Heart left ventricle (tissue), 16 donors: ENCODE data around the gene FNDC5. TPM values are rescaled to one million over a fixed set of nuclear protein-coding genes. Genes with fewer than 3 reads are reported as not detected.

Experiments
- ATAC-seq, 4 donors: fragments of 200-7000 bp; cut with Tn5 transposase; one replicate each; pipeline ENCODE4 v1.9.1; 2020 to 2022; ENCODE audit warnings: moderate library complexity in 4 of 4, mild to moderate bottlenecking in 3 of 4, moderate number of reproducible peaks in 1 of 4
- DNase-seq, 5 donors: peaks; one replicate each; pipeline ENCODE4 v3.0.0-alpha.2; 2020
- H3K27ac ChIP-seq, 12 donors: fragments of 200-600 bp; sonication (generic) in 4 of 12; one replicate each; pipeline versions ENCODE4 v1.5.0 to v1.8.0; 2016 to 2022; ENCODE audit warnings: mild to moderate bottlenecking in 2 of 12
- H3K27me3 ChIP-seq, 9 donors: fragments of 200-600 bp; sonication (generic) in 2 of 9; one replicate each; pipeline versions ENCODE4 v1.5.1 to v1.8.0; 2016 to 2022; ENCODE audit warnings: mild to moderate bottlenecking in 3 of 9
- H3K36me3 ChIP-seq, 9 donors: fragments of 200-600 bp; sonication (generic) in 2 of 9; one replicate each; pipeline versions ENCODE4 v1.5.0 to v1.8.0; 2018 to 2022; ENCODE audit warnings: mild to moderate bottlenecking in 2 of 9
- H3K4me1 ChIP-seq, 12 donors: fragments of 200-600 bp; sonication (generic) in 4 of 12; one replicate each; pipeline versions ENCODE4 v1.5.0 to v1.8.0; 2016 to 2022; ENCODE audit warnings: mild to moderate bottlenecking in 3 of 12
- H3K4me3 ChIP-seq, 12 donors: fragments of 200-600 bp; sonication (generic) in 4 of 12; one replicate each; pipeline versions ENCODE4 v1.5.0 to v1.8.0; 2017 to 2022; ENCODE audit warnings: mild to moderate bottlenecking in 9 of 12, moderate library complexity in 4 of 12
- H3K9me3 ChIP-seq, 12 donors: fragments of 200-600 bp; sonication (generic) in 4 of 12; one replicate each; pipeline versions ENCODE4 v1.5.0 to v1.8.0; 2016 to 2022; ENCODE audit warnings: mild to moderate bottlenecking in 1 of 12
- POLR2A ChIP-seq, 2 donors: fragments of 450-650 bp; IDR thresholded peaks; one replicate each; pipeline ENCODE4 v1.6.1; 2017; ENCODE audit warnings: antibody characterized with exemption in 2 of 2, mild to moderate bottlenecking in 2 of 2, moderate library complexity in 2 of 2
- WGBS, 4 donors: extraction: QIAGEN DNeasy Blood & Tissue Kit in 2 of 4; methylation state at CpG; one replicate each; pipeline versions ENCODE4 v1.1.5 to v1.1.7; 2013 to 2018; 5-methylcytosine and 5-hydroxymethylcytosine counted together
- intact Hi-C, 10 donors: fragments of 100-400 bp; cut with DNase I; formaldehyde crosslinking; loops; one replicate each; pipeline versions ENCODE4 v1.11.1 to v1.14.2; 2022
- polyA plus RNA-seq, 2 donors: library from polyadenylated mRNA; stranded (reverse); fragments of 200-250 nt; gene quantifications; one replicate each; pipeline ENCODE4 v1.2.3, GENCODE V29; 2013
- total RNA-seq, 9 donors: library from RNA; depleted of rRNA in 2 of 9; stranded (reverse); fragments of >200 nt in 2 of 9; fragmentation: NEBNext Ultra II Directional in 3 of 9; extraction: Animal tissue kit (Norgen Biotek cat#: 25700) in 3 of 9; gene quantifications; one replicate each; pipeline versions ENCODE4 v1.1.0 to v1.2.4, GENCODE V29; 2016 to 2023
- TF ChIP-seq, protein P1 (sequence below), 12 donors: fragments of 200-600 bp; sonication (generic) in 4 of 12; IDR thresholded peaks; one replicate each; pipeline versions ENCODE4 v1.5.0 to v1.8.0; 2018 to 2022; ENCODE audit warnings: antibody characterized with exemption in 12 of 12, mild to moderate bottlenecking in 5 of 12
- donor health status: ischemic (EF 13 %, LVEDD 7.1; RV severe dilation, severe dysfunction).
- donor health status: healthy with polysubstance abuse.
- donor health status: DM: no; HTN: yes; CAD: no.
- donor health status: DM: no; HTN: no; CAD: no.
- donor health status: ischemic (EF 25% LVEDD 6.9; RV normal size, moderate dysfunction).
- donor health status: ischemic (EF 25% LVEDD 5.7; RV mildly dilated, moderate dysfunction).
- donor health status: healthy.
- donor health status: DM: yes; HTN: yes; CAD: no.
- donor health status: ischemic (EF 35%, LVEDD 5.7; RV mildly dilated, moderate dysfunction).
- donor health status: nonischemic (EF 11% LVEDD 7.7; RV severe dilation, severe dysfunction).
- donor health status: DM: yes; HTN: yes; CAD: no.
- donor health status: PGD.
- donor health status: ischemic (EF 29% LVEDD 5.4; RV normal size, mild dysfunction).
- donor health status: nonischemic (EF 23%, LVEDD 6.1; RV moderate dilation, normal function).

Gene FNDC5
- total and polyA plus RNA-seq, 11 donors, result 18.2 to 134 (median 59.7) TPM

DNA sequence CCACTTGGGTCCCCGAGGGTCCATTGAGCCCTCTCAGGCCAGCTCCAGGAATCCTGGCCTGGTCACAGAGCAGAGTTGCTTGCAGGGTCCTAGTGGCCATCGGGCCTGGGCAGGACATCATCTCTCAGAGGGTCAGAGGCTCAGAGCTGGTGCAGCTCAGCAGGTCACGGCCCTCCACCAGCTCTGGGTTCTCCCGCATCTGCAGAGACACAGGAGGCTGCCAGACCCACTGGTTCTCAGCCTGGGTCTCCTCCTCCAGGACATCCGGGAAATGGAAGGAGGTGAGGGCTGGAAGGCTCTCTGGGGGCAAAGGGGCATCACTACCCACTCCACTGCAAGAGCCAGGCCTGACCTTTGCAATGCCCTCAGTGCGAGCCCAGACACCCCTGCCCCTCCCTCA is 24.0 kb upstream of the FNDC5 start:
- TF ChIP-seq, protein P1, sequence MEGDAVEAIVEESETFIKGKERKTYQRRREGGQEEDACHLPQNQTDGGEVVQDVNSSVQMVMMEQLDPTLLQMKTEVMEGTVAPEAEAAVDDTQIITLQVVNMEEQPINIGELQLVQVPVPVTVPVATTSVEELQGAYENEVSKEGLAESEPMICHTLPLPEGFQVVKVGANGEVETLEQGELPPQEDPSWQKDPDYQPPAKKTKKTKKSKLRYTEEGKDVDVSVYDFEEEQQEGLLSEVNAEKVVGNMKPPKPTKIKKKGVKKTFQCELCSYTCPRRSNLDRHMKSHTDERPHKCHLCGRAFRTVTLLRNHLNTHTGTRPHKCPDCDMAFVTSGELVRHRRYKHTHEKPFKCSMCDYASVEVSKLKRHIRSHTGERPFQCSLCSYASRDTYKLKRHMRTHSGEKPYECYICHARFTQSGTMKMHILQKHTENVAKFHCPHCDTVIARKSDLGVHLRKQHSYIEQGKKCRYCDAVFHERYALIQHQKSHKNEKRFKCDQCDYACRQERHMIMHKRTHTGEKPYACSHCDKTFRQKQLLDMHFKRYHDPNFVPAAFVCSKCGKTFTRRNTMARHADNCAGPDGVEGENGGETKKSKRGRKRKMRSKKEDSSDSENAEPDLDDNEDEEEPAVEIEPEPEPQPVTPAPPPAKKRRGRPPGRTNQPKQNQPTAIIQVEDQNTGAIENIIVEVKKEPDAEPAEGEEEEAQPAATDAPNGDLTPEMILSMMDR (IDR thresholded peaks at IDR 0.05), result no peak
- no peak for TF ChIP-seq POLR2A (IDR thresholded peaks at IDR 0.05)
- DNase-seq, result no peak
- ATAC-seq, result no peak
- Histone ChIP-seq H3K27ac (no peak overlapping the region), H3K36me3 (no peaks in the 10 kb centered on the region), H3K9me3 (no peaks in the 10 kb centered on the region), H3K27me3 (peaks cover 0 to 45% (median 22%) of the 10 kb centered on the region in 9 donors), H3K4me1 (peaks cover 0 to 18% (median 6%) of the 10 kb centered on the region in 12 donors), H3K4me3 (no peak overlapping the region)
- intact Hi-C loops, result no loop called here
- WGBS, 4 donors, result 73 to 90% (median 85%) methylated on average over 2 to 6 of the region's 6 CpGs

DNA sequence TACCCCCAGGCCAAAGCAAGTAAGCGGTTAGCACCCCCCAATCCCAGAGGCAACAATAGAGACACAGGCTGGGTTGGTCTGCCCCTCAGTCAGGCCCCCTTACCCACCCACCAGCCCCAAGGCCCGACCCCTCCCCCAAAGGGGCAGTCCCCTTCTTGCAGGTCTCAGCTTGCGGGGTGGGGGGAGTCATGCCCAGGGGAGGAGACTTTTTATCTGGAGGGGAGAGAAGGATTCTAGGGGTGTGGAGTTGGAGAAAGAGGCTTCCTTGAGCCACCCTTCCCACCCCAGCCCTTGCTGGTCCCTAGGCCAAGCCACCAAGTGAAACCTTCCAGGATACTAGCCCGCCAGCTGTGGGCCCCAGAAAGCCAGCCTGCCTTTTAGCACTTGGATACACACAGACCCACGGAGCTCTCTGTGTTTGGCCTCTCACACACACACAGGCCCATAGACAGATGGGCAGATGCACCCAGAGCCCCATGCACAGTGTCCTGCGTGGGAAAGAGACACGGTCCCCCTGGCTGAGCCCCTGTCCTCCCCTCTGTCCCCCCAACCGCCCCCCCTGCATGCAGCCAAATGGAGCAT is 23.4 kb upstream of the FNDC5 start:
- H3K27ac ChIP-seq, result peak overlapping the region in 1 of 12 donors; percentile 38
- TF ChIP-seq, protein P1 (IDR thresholded peaks at IDR 0.05), result no peak
- TF ChIP-seq POLR2A (IDR thresholded peaks at IDR 0.05), result no peak
- 71 to 79% (median 76%) methylated on average over 7 to 8 of the region's 8 CpGs for WGBS, 4 donors
- H3K27me3 ChIP-seq, result peaks cover 0 to 47% (median 22%) of the 10 kb centered on the region in 9 donors
- DNase-seq (no peak), ATAC-seq (peak in 1 of 4 donors; percentile 3)
- intact Hi-C loops, result no loop called here
- H3K4me1 ChIP-seq, result peaks cover 0 to 18% (median 6%) of the 10 kb centered on the region in 12 donors
- peak overlapping the region in 6 of 12 donors; percentile 46 to 58 (median 49) for H3K4me3 ChIP-seq
- no peaks in the 10 kb centered on the region for H3K36me3 ChIP-seq
- H3K9me3 ChIP-seq, result no peaks in the 10 kb centered on the region

DNA sequence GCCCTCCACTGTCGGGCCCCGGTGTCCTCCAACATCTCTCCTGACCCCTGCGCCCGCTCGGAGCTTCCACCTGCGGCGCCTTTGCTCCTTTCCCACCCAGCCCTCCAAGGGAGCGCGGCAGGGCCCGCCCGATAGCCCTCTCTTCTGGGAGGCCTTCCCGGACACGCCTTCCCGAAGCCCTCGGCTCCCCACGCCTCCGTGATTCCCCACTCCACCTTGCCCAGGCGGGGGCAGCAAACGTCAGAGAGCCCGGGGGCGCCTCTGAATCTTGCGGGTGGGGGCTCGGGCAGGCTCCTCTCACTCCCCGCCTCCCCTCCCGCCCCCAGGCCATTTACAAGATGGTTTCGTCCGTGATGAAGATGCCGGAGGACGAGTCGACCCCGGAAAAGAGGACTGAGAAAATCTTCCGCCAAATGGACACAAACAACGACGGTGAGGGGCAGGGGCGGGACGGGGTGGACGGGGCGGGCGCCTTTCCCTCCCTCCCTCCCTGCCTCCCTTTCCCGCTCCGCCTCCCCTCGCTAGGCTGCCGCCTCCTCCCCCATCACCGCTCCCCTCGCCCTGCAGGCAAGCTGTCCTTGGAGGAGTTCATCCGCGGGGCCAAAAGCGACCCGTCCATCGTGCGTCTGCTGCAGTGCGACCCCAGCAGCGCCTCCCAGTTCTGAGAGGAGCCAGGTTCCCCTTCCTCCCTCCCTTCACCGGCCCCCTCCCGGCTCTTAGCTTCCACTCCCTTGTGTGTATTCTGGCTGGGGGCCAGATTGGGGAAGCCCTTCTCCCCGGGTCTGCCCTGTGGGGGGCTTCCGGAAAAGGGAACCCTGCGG is 22.7 kb upstream of the FNDC5 start:
- ATAC-seq (peak in 3 of 4 donors; percentile 6 to 63 (median 51)), DNase-seq (peak in 3 of 5 donors; percentile 44 to 53 (median 48))
- Histone ChIP-seq H3K4me1 (peaks cover 0 to 18% (median 6%) of the 10 kb centered on the region in 12 donors), H3K27me3 (peaks cover 0 to 54% (median 22%) of the 10 kb centered on the region in 9 donors), H3K36me3 (no peaks in the 10 kb centered on the region), H3K9me3 (no peaks in the 10 kb centered on the region), H3K27ac (peak overlapping the region in 1 of 12 donors; percentile 38), H3K4me3 (peak overlapping the region; percentile 4 to 58 (median 48))
- intact Hi-C loops, result no loop called here
- no peak for TF ChIP-seq POLR2A (IDR thresholded peaks at IDR 0.05)
- TF ChIP-seq, protein P1 (IDR thresholded peaks at IDR 0.05), result peak in 7 of 12 donors; percentile 7 to 33 (median 26)
- 2 to 4% (median 3%) methylated on average over 28 to 58 of the region's 58 CpGs for whole genome bisulfite sequencing, 4 donors
